Kidney (tissue), 14 donors: Measurements from ENCODE around the gene CNPY2. TPM values are rescaled to one million over a fixed set of nuclear protein-coding genes. Genes with fewer than 3 reads are reported as not detected.
"Not testable (repeated sequence)": the region's sequence is repeated elsewhere in the genome, so short reads cannot be mapped to it uniquely, and the experiment has no call there.

Experiments
- DNase-seq, 5 donors: peaks; one replicate each; pipeline ENCODE4 v3.0.0-alpha.2; 2013 to 2020
- FAIRE-seq: peaks from 2 replicates; lab custom pipeline; 2012; peaks lifted over from hg19 to GRCh38; lab: Jason Lieb, UNC
- H3K27ac ChIP-seq, 2 donors: one replicate each; pipeline ENCODE4 v1.7.0; 2013; ENCODE audit warnings: low read depth in 2 of 2, low read length in 2 of 2, inconsistent platforms in 1 of 2
- H3K27me3 ChIP-seq: one replicate; pipeline ENCODE4 v1.7.1; 2013; ENCODE audit warnings: low read length, inconsistent platforms; ENCODE audit not compliant: control insufficient read depth, insufficient read depth
- H3K36me3 ChIP-seq, 3 donors: one replicate each; pipeline versions ENCODE4 v1.7.0 to v1.7.1; 2013; ENCODE audit warnings: low read length in 3 of 3, control low read depth in 1 of 3, inconsistent platforms in 1 of 3; ENCODE audit not compliant: insufficient read depth in 3 of 3, control insufficient read depth in 2 of 3
- H3K4me1 ChIP-seq, 3 donors: one replicate each; pipeline versions ENCODE4 v1.7.0 to v1.7.1; 2013; ENCODE audit warnings: low read length in 3 of 3, inconsistent platforms in 1 of 3, low read depth in 1 of 3; ENCODE audit not compliant: control insufficient read depth in 2 of 3, insufficient read depth in 2 of 3
- H3K4me3 ChIP-seq, 3 donors: one replicate each; pipeline versions ENCODE4 v1.7.0 to v1.8.1; 2013; ENCODE audit warnings: low read length in 3 of 3, control low read depth in 1 of 3, inconsistent platforms in 1 of 3
- H3K9ac ChIP-seq, 3 donors: one replicate each; pipeline versions ENCODE4 v1.7.0 to v1.7.1; 2013; ENCODE audit warnings: low read length in 3 of 3, control low read depth in 1 of 3, inconsistent platforms in 1 of 3
- H3K9me3 ChIP-seq, 3 donors: one replicate each; pipeline versions ENCODE4 v1.7.0 to v1.7.1; 2013; ENCODE audit warnings: low read length in 3 of 3, control low read depth in 1 of 3, inconsistent platforms in 1 of 3; ENCODE audit not compliant: control insufficient read depth in 2 of 3, insufficient read depth in 1 of 3
- CTCF ChIP-seq: IDR thresholded peaks from 3 replicates; pipeline ENCODE4 v1.5.1; 2012; ENCODE audit warnings: mild to moderate bottlenecking, moderate library complexity, borderline replicate concordance; ENCODE audit not compliant: insufficient read depth; ENCODE audit errors: extremely low read depth
- intact Hi-C: fragments of 100-400 bp; cut with DNase I; formaldehyde crosslinking; loops from one replicate; pipeline ENCODE4 v1.11.1; 2022
- polyA plus RNA-seq: library from polyadenylated mRNA; stranded (reverse); fragments of 350-450 nt; fragmentation: Illumina TruSeq; extraction: RNeasy Lipid Tissue Mini Kit (QIAGEN cat#74804); gene quantifications from one replicate; pipeline ENCODE4 v1.2.3, GENCODE V29; 2014; ENCODE audit warnings: low read depth, low replicate concordance; ENCODE audit not compliant: insufficient read depth
- total RNA-seq: library from RNA; stranded (reverse); fragmentation: NEBNext Ultra II Directional; extraction: Animal tissue kit (Norgen Biotek cat#: 25700); gene quantifications from one replicate; pipeline ENCODE4 v1.2.1, GENCODE V29; 2021
- donor health status: control.
- donor health status: control.
- donor health status: control.
- donor health status: control.
- donor health status: control.
- donor health status: DM: yes; HTN: yes; CAD: no.
- donor health status: Normal renal cell carcinoma (clear cell type).

CNPY2 gene
- total and polyA plus RNA-seq, 2 donors from 2014 or later = 112 to 156 TPM

DNA sequence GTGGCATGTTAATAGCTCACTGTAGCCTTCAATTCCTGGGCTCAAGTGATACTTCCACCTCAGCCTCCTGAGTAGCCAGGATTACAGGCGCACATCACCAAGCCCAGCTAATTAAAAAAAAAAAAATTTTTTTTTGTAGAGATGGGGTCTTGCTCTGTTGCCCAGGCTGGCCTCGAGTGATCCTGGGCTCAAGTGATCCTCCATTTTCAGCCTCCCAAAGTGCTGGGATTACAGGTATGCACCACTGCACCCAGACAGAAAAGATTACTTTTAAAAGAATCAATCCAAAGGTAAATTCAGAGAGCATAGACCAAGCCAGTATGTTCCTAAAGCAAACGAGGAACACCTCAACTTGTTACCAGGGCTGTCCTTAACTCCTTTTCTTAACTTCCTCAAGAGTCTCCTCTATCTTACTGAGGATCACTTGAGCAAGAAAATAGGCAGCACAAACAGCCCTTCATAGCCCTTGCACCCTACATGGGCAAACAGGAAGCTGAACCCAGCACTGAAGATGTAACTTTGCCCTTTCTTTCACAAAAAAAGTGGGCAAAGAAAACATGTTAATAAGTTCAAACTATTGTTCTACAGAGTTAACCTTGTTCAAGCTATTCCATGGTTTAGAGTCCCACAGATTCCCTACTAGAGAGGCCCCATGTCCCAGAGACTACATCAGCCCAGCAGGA, 26.9 kb downstream of the CNPY2 start:
- H3K4me1 ChIP-seq = peaks cover 0 to under 1% (median 0%) of the 10 kb centered on the region in 3 donors
- TF ChIP-seq CTCF = no peak
- intact Hi-C loops = no loop called here
- FAIRE-seq = no peak
- no peak for DNase-seq
- no peak overlapping the region for H3K27ac ChIP-seq
- H3K27me3 ChIP-seq = no peaks in the 10 kb centered on the region
- H3K36me3 ChIP-seq = peaks cover 0 to 22% (median 9%) of the 10 kb centered on the region in 3 donors
- no peak overlapping the region for H3K4me3 ChIP-seq
- no peaks in the 10 kb centered on the region for H3K9me3 ChIP-seq
- no peak overlapping the region for H3K9ac ChIP-seq

GRCh38 chr12:56286044-56286830, 29.6 kb downstream of the CNPY2 start:
- H3K27ac ChIP-seq = no peak overlapping the region
- H3K4me1 ChIP-seq = no peaks in the 10 kb centered on the region
- H3K4me3 ChIP-seq = no peak overlapping the region
- intact Hi-C loops = no loop called here
- FAIRE-seq (no peak), DNase-seq (no peak)
- H3K9me3 ChIP-seq = no peaks in the 10 kb centered on the region
- H3K36me3 ChIP-seq = peaks cover 12 to 40% (median 17%) of the 10 kb centered on the region in 3 donors
- no peak overlapping the region for H3K9ac ChIP-seq
- no peak for TF ChIP-seq CTCF
- no peaks in the 10 kb centered on the region for H3K27me3 ChIP-seq

DNA sequence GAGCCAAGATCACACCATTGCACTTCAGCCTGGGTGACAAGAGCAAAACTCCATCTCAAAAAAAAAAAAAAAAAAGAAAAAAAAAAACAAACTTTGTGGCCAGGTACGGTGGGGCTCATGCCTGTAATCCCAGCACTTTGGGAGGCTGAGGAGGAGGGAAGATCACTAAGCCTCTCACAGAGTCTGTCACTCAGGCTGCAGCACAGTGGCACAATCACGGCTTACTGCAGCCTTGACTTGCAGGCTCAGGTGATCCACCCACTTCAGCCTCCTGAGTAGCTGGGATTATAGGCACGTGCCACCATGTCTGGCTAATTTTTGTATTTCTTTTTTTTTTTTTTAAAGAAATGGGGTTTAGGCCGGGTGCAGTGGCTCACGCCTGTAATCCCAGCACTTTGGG, 31.5 kb downstream of the CNPY2 start:
- H3K9me3 ChIP-seq, intact Hi-C loops, H3K9ac ChIP-seq, H3K27ac ChIP-seq, FAIRE-seq, DNase-seq, H3K4me1 ChIP-seq, H3K27me3 ChIP-seq, H3K4me3 ChIP-seq: not testable (repeated sequence)
- peaks cover 12 to 43% (median 20%) of the 10 kb centered on the region in 3 donors for H3K36me3 ChIP-seq

DNA sequence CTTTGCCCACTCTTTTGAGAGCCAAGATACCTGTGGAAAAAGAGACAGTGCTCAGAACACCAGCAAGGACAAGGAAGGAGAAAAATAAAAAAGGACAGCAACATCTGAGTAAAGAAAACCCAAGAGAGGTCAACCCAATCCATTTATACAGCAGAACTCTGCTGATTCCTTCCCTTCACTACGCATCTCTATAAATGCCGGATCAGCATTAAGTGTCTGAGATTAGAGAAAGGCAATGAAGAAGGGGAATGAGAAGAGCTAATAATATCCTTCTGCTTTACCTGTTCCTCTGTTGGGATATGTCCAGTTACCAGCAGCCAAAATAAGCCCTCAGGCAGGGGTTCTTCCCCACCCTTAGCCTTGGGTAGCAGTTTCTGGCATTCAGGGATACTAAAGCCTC, 33.2 kb downstream of the CNPY2 start:
- no peak overlapping the region for H3K4me3 ChIP-seq
- peaks cover 12 to 55% (median 22%) of the 10 kb centered on the region in 3 donors for H3K36me3 ChIP-seq
- H3K4me1 ChIP-seq = no peaks in the 10 kb centered on the region
- no peak for TF ChIP-seq CTCF
- H3K9me3 ChIP-seq = no peaks in the 10 kb centered on the region
- H3K9ac ChIP-seq = no peak overlapping the region
- FAIRE-seq (no peak), DNase-seq (no peak)
- intact Hi-C loops = no loop called here
- H3K27me3 ChIP-seq = no peaks in the 10 kb centered on the region
- no peak overlapping the region for H3K27ac ChIP-seq
